DOHH2 (cell line): ENCODE results near the gene GOLT1B.

Experiments used
- EZH2phosphoT487 ChIP-seq: fragments of 200-600 bp; sonication (generic); IDR thresholded peaks from 2 replicates; pipeline ENCODE4 v1.6.1; 2017; ENCODE audit warnings: borderline replicate concordance, mild to moderate bottlenecking, antibody characterized with exemption, low read length, moderate library complexity, mixed read lengths
- TF ChIP-seq, protein P1 (sequence below): fragments of 200-600 bp; sonication (generic); IDR thresholded peaks from one replicate; pipeline ENCODE4 v1.5.1; 2014; ENCODE audit warnings: antibody characterized with exemption, mild to moderate bottlenecking, low read depth, low read length; ENCODE audit not compliant: poor library complexity, severe bottlenecking

DNA sequence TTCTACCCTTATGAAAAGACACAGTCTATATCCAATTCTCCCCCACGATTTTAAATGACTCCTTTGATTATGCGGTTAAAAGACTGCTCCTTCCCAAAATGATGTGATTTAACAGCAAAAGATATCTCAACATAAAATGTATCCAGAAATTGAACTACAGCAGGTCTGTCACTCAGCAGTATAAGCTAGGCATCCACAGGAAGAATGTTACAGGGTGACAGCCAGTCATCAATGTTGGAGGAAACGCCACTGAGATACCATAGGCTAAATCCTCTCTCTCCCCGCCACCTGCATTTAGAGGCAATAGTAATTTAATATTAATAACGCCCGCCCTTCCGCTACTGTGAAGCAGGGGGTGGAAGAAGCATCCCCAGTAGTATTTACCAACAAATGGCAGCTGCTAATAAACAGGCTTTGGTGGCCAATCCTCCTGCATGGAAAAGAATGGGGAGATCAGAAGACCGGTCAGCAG is 767 bp upstream of the GOLT1B start:
- TF ChIP-seq, protein P1, sequence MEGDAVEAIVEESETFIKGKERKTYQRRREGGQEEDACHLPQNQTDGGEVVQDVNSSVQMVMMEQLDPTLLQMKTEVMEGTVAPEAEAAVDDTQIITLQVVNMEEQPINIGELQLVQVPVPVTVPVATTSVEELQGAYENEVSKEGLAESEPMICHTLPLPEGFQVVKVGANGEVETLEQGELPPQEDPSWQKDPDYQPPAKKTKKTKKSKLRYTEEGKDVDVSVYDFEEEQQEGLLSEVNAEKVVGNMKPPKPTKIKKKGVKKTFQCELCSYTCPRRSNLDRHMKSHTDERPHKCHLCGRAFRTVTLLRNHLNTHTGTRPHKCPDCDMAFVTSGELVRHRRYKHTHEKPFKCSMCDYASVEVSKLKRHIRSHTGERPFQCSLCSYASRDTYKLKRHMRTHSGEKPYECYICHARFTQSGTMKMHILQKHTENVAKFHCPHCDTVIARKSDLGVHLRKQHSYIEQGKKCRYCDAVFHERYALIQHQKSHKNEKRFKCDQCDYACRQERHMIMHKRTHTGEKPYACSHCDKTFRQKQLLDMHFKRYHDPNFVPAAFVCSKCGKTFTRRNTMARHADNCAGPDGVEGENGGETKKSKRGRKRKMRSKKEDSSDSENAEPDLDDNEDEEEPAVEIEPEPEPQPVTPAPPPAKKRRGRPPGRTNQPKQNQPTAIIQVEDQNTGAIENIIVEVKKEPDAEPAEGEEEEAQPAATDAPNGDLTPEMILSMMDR, result no peak
- no peak for TF ChIP-seq EZH2phosphoT487
